IMR-90 (cell line): ENCODE results near the gene ARVCF. TPM values are rescaled to one million over a fixed set of nuclear protein-coding genes. Genes with fewer than 3 reads are reported as not detected.

ENCODE experiments used
- ATAC-seq: fragments of 200-7000 bp; cut with Tn5 transposase; 2 replicates; pipeline ENCODE4 v1.9.1; 2020; ENCODE audit warnings: low read depth, mild to moderate bottlenecking, moderate library complexity
- BruUV-seq: library from RNA; stranded (reverse); fragments of 400-500 nt; replicated peaks from 2 replicates; lab custom pipeline; 2021; lab: Mats Ljungman, UMichigan
- CTCF ChIA-PET: fragments of 300-600 bp; formaldehyde crosslinking; extraction: SDS; loops from one replicate; lab custom pipeline; 2021; ENCODE audit warnings: antibody characterized with exemption; lab: Yijun Ruan, JAX
- POLR2A ChIA-PET: fragments of 300-600 bp; sonication (Branson Sonifier 250); formaldehyde crosslinking; loops from one replicate; lab custom pipeline; 2022; ENCODE audit warnings: antibody characterized with exemption; ENCODE audit not compliant: unreplicated experiment; lab: Charles Lee
- DNase-seq: peaks from one replicate; pipeline ENCODE4 v3.0.0; 2013
- H2AFZ ChIP-seq: replicated peaks from 2 replicates; pipeline ENCODE3; 2013; ENCODE audit warnings: low read length, mild to moderate bottlenecking; ENCODE audit not compliant: poor library complexity
- H2AK5ac ChIP-seq: 2 replicates; pipeline ENCODE4 v1.6.1; 2013; ENCODE audit warnings: low read depth, low read length, inconsistent platforms
- H2AK9ac ChIP-seq: replicated peaks from 2 replicates; pipeline ENCODE3; 2013; ENCODE audit warnings: mild to moderate bottlenecking, low read depth, low read length, moderate library complexity; ENCODE audit not compliant: poor library complexity
- H2BK120ac ChIP-seq: 2 replicates; pipeline ENCODE4 v1.6.1; 2013; ENCODE audit warnings: low read depth, low read length, inconsistent platforms
- H2BK15ac ChIP-seq: 3 replicates; pipeline ENCODE4 v1.6.1; 2013; ENCODE audit warnings: low read depth, low read length, inconsistent platforms
- H2BK20ac ChIP-seq: 2 replicates; pipeline ENCODE4 v1.6.1; 2013; ENCODE audit warnings: low read depth, mild to moderate bottlenecking, inconsistent platforms, low read length, moderate library complexity
- H2BK5ac ChIP-seq: 2 replicates; pipeline ENCODE4 v1.6.1; 2013; ENCODE audit warnings: mild to moderate bottlenecking, low read depth, low read length, inconsistent platforms; ENCODE audit not compliant: poor library complexity, severe bottlenecking
- H3K14ac ChIP-seq: replicated peaks from 2 replicates; pipeline ENCODE4 v1.6.1; 2013; ENCODE audit warnings: low read depth, low read length, inconsistent platforms
- H3K18ac ChIP-seq: 2 replicates; pipeline ENCODE4 v1.6.1; 2013; ENCODE audit warnings: low read depth, low read length, control low read depth
- H3K23ac ChIP-seq: 2 replicates; pipeline ENCODE4 v1.6.1; 2013; ENCODE audit warnings: low read depth, low read length, inconsistent platforms
- H3K27ac ChIP-seq: 2 replicates; pipeline ENCODE4 v1.5.1; 2013; ENCODE audit warnings: mild to moderate bottlenecking, control low read depth, low read length; ENCODE audit not compliant: insufficient read depth
- H3K27me3 ChIP-seq: 2 replicates; pipeline ENCODE4 v1.6.1; 2013; ENCODE audit warnings: low read length; ENCODE audit not compliant: control insufficient read depth, insufficient read depth
- H3K36me3 ChIP-seq: 2 replicates; pipeline ENCODE4 v1.6.1; 2013; ENCODE audit warnings: low read length, mixed read lengths; ENCODE audit not compliant: control insufficient read depth, insufficient read depth
- H3K4ac ChIP-seq: 2 replicates; pipeline ENCODE4 v1.6.1; 2013; ENCODE audit warnings: low read depth, low read length, inconsistent platforms
- H3K4me1 ChIP-seq: 2 replicates; pipeline ENCODE4 v1.6.1; 2013; ENCODE audit warnings: low read length, mixed read lengths; ENCODE audit not compliant: control insufficient read depth, insufficient read depth
- H3K4me2 ChIP-seq: 2 replicates; pipeline ENCODE4 v1.6.1; 2013; ENCODE audit warnings: low read depth, mild to moderate bottlenecking, control low read depth, low read length, moderate library complexity
- H3K4me3 ChIP-seq: 2 replicates; pipeline ENCODE4 v1.5.1; 2013; ENCODE audit warnings: low read depth, mild to moderate bottlenecking, control low read depth, low read length, moderate library complexity; ENCODE audit not compliant: insufficient read depth
- H3K56ac ChIP-seq: 2 replicates; pipeline ENCODE4 v1.6.1; 2013; ENCODE audit warnings: low read length, inconsistent platforms; ENCODE audit not compliant: insufficient read depth; ENCODE audit errors: extremely low read depth
- H3K79me1 ChIP-seq, 2 experiments: 2 replicates each; pipeline ENCODE4 v1.6.1; 2013; ENCODE audit warnings: low read length in 2 of 2, inconsistent platforms in 1 of 2, low read depth in 1 of 2
- H3K9ac ChIP-seq: 2 replicates; pipeline ENCODE4 v1.6.1; 2013; ENCODE audit warnings: low read depth, low read length, control low read depth
- H3K9me1 ChIP-seq: 2 replicates; pipeline ENCODE4 v1.6.1; 2013; ENCODE audit warnings: low read length, inconsistent platforms; ENCODE audit not compliant: insufficient read depth
- H3K9me3 ChIP-seq: 2 replicates; pipeline ENCODE4 v1.6.1; 2013; ENCODE audit warnings: low read length; ENCODE audit not compliant: control insufficient read depth, insufficient read depth
- H4K20me1 ChIP-seq: 2 replicates; pipeline ENCODE4 v1.6.1; 2013; ENCODE audit warnings: low read length, inconsistent platforms; ENCODE audit not compliant: insufficient read depth
- H4K5ac ChIP-seq: 2 replicates; pipeline ENCODE4 v1.6.1; 2013; ENCODE audit warnings: mild to moderate bottlenecking, low read depth, low read length, control low read depth
- H4K8ac ChIP-seq, 2 experiments: 2 replicates each; pipeline ENCODE4 v1.6.1; 2013; ENCODE audit warnings: low read depth in 2 of 2, low read length in 2 of 2, control low read depth in 1 of 2, inconsistent platforms in 1 of 2
- H4K91ac ChIP-seq: 2 replicates; pipeline ENCODE4 v1.6.1; 2013; ENCODE audit warnings: low read depth, low read length, inconsistent platforms; ENCODE audit not compliant: insufficient read depth
- BHLHE40 ChIP-seq: fragments of 150-350 bp; IDR thresholded peaks from 2 replicates; pipeline ENCODE4 v1.6.1; 2016; ENCODE audit warnings: mild to moderate bottlenecking, low read depth, low read length
- CEBPB ChIP-seq: IDR thresholded peaks from 2 replicates; pipeline ENCODE4 v1.6.1; 2012; ENCODE audit warnings: low read depth, low read length, improper control_type of control experiment
- CHD1 ChIP-seq: IDR thresholded peaks from 2 replicates; pipeline ENCODE4 v1.6.1; 2012; ENCODE audit warnings: low read depth, low read length, improper control_type of control experiment
- FOS ChIP-seq: fragments of 150-350 bp; IDR thresholded peaks from 2 replicates; pipeline ENCODE4 v1.6.1; 2016; ENCODE audit warnings: low read depth, low read length
- MAFK ChIP-seq: IDR thresholded peaks from 2 replicates; pipeline ENCODE4 v1.6.1; 2012; ENCODE audit warnings: low read depth, low read length, improper control_type of control experiment
- MAZ ChIP-seq: IDR thresholded peaks from 2 replicates; pipeline ENCODE4 v1.6.1; 2012; ENCODE audit warnings: low read depth, mild to moderate bottlenecking, low read length, improper control_type of control experiment, moderate library complexity, borderline replicate concordance
- MXI1 ChIP-seq: IDR thresholded peaks from 2 replicates; pipeline ENCODE4 v1.6.1; 2012; ENCODE audit warnings: low read depth, mild to moderate bottlenecking, low read length, moderate library complexity, borderline replicate concordance
- NFE2L2 ChIP-seq: fragments of 150-350 bp; IDR thresholded peaks from 2 replicates; pipeline ENCODE4 v1.6.1; 2016; ENCODE audit warnings: low read depth, mild to moderate bottlenecking, low read length
- POLR2A ChIP-seq: IDR thresholded peaks from 2 replicates; pipeline ENCODE4 v1.6.1; 2012; ENCODE audit warnings: mild to moderate bottlenecking, low read depth, low read length
- RAD21 ChIP-seq: IDR thresholded peaks from 2 replicates; pipeline ENCODE4 v1.6.1; 2012; ENCODE audit warnings: low read length, improper control_type of control experiment
- RCOR1 ChIP-seq: IDR thresholded peaks from 2 replicates; pipeline ENCODE4 v1.6.1; 2012; ENCODE audit warnings: mild to moderate bottlenecking, low read length, improper control_type of control experiment; ENCODE audit not compliant: insufficient replicate concordance
- RFX5 ChIP-seq: IDR thresholded peaks from 2 replicates; pipeline ENCODE4 v1.8.0; 2012; ENCODE audit warnings: low read depth, mild to moderate bottlenecking, low read length, moderate library complexity
- SMC3 ChIP-seq: fragments of 150-350 bp; IDR thresholded peaks from 2 replicates; pipeline ENCODE4 v1.6.1; 2016; ENCODE audit warnings: low read depth, mild to moderate bottlenecking, antibody characterized with exemption, low read length, moderate library complexity
- WGBS, 2 experiments: methylation state at CpG; one replicate each; pipeline versions ENCODE4 v1.1.5 to v1.1.7; 2013; ENCODE audit warnings: missing lambda C conversion rate in 2 of 2; ENCODE audit not compliant: insufficient read length in 1 of 2; ENCODE audit errors: extremely low coverage in 2 of 2; 5-methylcytosine and 5-hydroxymethylcytosine counted together
- dilution Hi-C: fragments of 300-500 bp; cut with HindIII; formaldehyde crosslinking; loops from one replicate; pipeline ENCODE4 v1.14.3; 2018; ENCODE audit warnings: low sequenced_read_pairs; ENCODE audit not compliant: unreplicated experiment
- in situ Hi-C: fragments of 300-500 bp; cut with MboI; formaldehyde crosslinking; loops from 3 replicates; pipeline ENCODE4 v1.14.3; 2019; ENCODE audit warnings: low sequenced_read_pairs, inconsistent platforms, mixed read lengths
- intact Hi-C: fragments of 100-400 bp; cut with micrococcal nuclease; formaldehyde crosslinking; loops from 2 replicates; pipeline ENCODE4 v1.10.0; 2022
- polyA plus RNA-seq, 3 experiments: library from polyadenylated mRNA; depleted of rRNA; stranded (reverse); fragments of >200 nt; gene quantifications; 2 replicates each; pipeline ENCODE4 v1.2.3, GENCODE V29; 2012; ENCODE audit warnings: low replicate concordance in 1 of 3
- total RNA-seq: library from RNA; depleted of rRNA; stranded (reverse); fragments of >200 nt; gene quantifications from 2 replicates; pipeline ENCODE4 v1.2.3, GENCODE V29; 2012
- TF ChIP-seq, protein P1 (sequence below): fragments of 150-350 bp; IDR thresholded peaks from 2 replicates; pipeline ENCODE4 v1.6.1; 2017; ENCODE audit warnings: mild to moderate bottlenecking, antibody characterized with exemption, low read length, low read depth
- TF ChIP-seq, protein P2 (sequence below): conservative IDR thresholded peaks from 2 replicates; pipeline ENCODE4 v1.5.1; 2012; ENCODE audit warnings: mild to moderate bottlenecking, low read depth, low read length, improper control_type of control experiment
- TF ChIP-seq, protein P3 (sequence below): fragments of 150-350 bp; IDR thresholded peaks from 2 replicates; pipeline ENCODE4 v1.6.1; 2016; ENCODE audit warnings: low read depth, mild to moderate bottlenecking, low read length, moderate library complexity, borderline replicate concordance

Gene ARVCF
- total and polyA plus RNA-seq, 2 of the 4 experiments (the other 2 are of a cell fraction) = 8.6 to 14.1 TPM

DNA sequence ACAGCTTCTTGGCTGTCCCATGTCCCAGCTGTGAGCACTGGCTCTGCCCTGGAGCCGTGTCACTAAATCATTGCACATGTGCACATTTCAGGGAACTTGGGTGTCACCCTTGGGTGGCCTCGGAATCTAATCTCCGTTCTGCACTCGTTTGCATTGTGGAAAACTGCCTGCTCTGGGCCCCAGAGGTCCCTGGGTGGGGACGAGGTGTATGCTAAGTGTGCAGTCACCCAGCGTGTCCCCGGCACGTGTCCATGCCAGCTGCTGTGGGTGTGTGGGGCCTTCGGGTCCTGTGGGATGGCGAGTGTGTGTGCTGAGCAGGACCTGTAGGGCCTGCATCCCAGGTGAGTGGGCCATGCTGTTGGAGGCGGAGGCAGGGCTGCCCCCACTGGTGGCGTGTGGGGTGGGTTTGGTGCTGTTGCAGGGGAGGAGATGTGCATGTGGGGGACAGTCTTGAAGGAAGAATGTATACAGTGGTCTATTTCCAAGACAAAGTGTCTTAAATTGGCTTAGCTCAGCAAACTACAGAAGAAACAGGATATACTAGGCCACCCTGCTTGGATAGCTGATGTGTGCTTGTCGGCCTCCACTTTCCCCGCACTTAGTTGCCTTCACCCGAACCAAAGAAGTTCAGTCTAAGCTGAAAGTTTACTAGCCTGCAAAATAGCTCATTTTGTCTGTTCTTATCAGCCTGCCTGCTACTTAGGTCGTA lies 18.9 kb upstream of the ARVCF start:
- Histone ChIP-seq H3K4me3 (no peak overlapping the region), H2BK20ac (no peak overlapping the region), H2BK120ac (no peak overlapping the region), H3K4ac (no peak overlapping the region), H2AFZ (peak overlapping the region; percentile 59), H3K9ac (no peak overlapping the region), H3K36me3 (peaks cover 39% of the 10 kb centered on the region), H3K9me3 (no peaks in the 10 kb centered on the region), H4K20me1 (peaks cover 45% of the 10 kb centered on the region), H2AK5ac (no peak overlapping the region), H2AK9ac (no peak overlapping the region), H2BK5ac (no peak overlapping the region), H4K8ac (no peak overlapping the region), H3K18ac (no peak overlapping the region), H2BK15ac (no peak overlapping the region), H3K27ac (no peak overlapping the region), H3K23ac (no peak overlapping the region), H3K4me1 (peaks cover 3% of the 10 kb centered on the region; the same call in 1 of the 2 replicates), H3K9me1 (peaks cover 15% of the 10 kb centered on the region; the same call in 1 of the 2 replicates), H3K14ac (no peak overlapping the region), H4K91ac (no peak overlapping the region), H3K79me1 (peaks cover 10 to 53% of the 10 kb centered on the region in 2 experiments), H3K4me2 (no peak overlapping the region), H4K5ac (no peak overlapping the region), H3K27me3 (no peaks in the 10 kb centered on the region), H3K56ac (no peak overlapping the region)
- ATAC-seq (no peak), DNase-seq (no peak)
- BruUV-seq = no TSS peak
- 82% methylated on average over 11 of the region's 16 CpGs; no CpG with 5 or more reads in 1 of the 2 experiments for WGBS, 2 experiments
- dilution Hi-C loops (no loop called here), intact Hi-C loops (no loop called here), in situ Hi-C loops (no loop called here)
- CTCF ChIA-PET = no interaction called here
- TF ChIP-seq MAZ (no peak), RCOR1 (no peak), SMC3 (no peak), CHD1 (no peak), NFE2L2 (no peak), RAD21 (no peak), MAFK (no peak), RFX5 (no peak), CEBPB (no peak), FOS (no peak), MXI1 (no peak), POLR2A (no peak), BHLHE40 (no peak)
- TF ChIP-seq, protein P1, sequence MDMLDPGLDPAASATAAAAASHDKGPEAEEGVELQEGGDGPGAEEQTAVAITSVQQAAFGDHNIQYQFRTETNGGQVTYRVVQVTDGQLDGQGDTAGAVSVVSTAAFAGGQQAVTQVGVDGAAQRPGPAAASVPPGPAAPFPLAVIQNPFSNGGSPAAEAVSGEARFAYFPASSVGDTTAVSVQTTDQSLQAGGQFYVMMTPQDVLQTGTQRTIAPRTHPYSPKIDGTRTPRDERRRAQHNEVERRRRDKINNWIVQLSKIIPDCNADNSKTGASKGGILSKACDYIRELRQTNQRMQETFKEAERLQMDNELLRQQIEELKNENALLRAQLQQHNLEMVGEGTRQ = no peak
- TF ChIP-seq, protein P2, sequence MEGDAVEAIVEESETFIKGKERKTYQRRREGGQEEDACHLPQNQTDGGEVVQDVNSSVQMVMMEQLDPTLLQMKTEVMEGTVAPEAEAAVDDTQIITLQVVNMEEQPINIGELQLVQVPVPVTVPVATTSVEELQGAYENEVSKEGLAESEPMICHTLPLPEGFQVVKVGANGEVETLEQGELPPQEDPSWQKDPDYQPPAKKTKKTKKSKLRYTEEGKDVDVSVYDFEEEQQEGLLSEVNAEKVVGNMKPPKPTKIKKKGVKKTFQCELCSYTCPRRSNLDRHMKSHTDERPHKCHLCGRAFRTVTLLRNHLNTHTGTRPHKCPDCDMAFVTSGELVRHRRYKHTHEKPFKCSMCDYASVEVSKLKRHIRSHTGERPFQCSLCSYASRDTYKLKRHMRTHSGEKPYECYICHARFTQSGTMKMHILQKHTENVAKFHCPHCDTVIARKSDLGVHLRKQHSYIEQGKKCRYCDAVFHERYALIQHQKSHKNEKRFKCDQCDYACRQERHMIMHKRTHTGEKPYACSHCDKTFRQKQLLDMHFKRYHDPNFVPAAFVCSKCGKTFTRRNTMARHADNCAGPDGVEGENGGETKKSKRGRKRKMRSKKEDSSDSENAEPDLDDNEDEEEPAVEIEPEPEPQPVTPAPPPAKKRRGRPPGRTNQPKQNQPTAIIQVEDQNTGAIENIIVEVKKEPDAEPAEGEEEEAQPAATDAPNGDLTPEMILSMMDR = no peak
- TF ChIP-seq, protein P3, sequence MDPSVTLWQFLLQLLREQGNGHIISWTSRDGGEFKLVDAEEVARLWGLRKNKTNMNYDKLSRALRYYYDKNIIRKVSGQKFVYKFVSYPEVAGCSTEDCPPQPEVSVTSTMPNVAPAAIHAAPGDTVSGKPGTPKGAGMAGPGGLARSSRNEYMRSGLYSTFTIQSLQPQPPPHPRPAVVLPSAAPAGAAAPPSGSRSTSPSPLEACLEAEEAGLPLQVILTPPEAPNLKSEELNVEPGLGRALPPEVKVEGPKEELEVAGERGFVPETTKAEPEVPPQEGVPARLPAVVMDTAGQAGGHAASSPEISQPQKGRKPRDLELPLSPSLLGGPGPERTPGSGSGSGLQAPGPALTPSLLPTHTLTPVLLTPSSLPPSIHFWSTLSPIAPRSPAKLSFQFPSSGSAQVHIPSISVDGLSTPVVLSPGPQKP = no peak
- POLR2A ChIA-PET = no interaction called here
